Bronchial epithelial cell (primary cell): Measurements from ENCODE around the gene KRTAP16-1. TPM values are rescaled to one million over a fixed set of nuclear protein-coding genes. Genes with fewer than 3 reads are reported as not detected.
"Not testable (repeated sequence)": the region's sequence is repeated elsewhere in the genome, so short reads cannot be mapped to it uniquely, and the experiment has no call there.

Experiments
- DNase-seq: peaks from one replicate; pipeline ENCODE4 v3.0.0-alpha.2; 2010; ENCODE audit warnings: low read depth
- FAIRE-seq: peaks from 2 replicates; lab custom pipeline; 2011; peaks lifted over from hg19 to GRCh38; lab: Jason Lieb, UNC
- H3K27me3 ChIP-seq: 2 replicates; pipeline ENCODE4 v1.5.1; 2011; ENCODE audit warnings: low read length; ENCODE audit not compliant: control insufficient read depth, insufficient read depth
- H3K36me3 ChIP-seq: 2 replicates; pipeline ENCODE4 v1.5.1; 2011; ENCODE audit warnings: low read length; ENCODE audit not compliant: control insufficient read depth, insufficient read depth
- H3K4me3 ChIP-seq: 2 replicates; pipeline ENCODE4 v1.5.1; 2011; ENCODE audit warnings: mild to moderate bottlenecking, low read depth, low read length, control low read depth
- total RNA-seq: library from RNA; depleted of rRNA; stranded (reverse); fragments of >200 nt; gene quantifications from 2 replicates; pipeline ENCODE4 v1.2.1, GENCODE V29; 2014
- TF ChIP-seq, protein P1 (sequence below): IDR thresholded peaks from 2 replicates; pipeline ENCODE4 v1.5.1; 2011; ENCODE audit warnings: mild to moderate bottlenecking, moderate library complexity, low read length, control low read depth, inconsistent platforms; ENCODE audit not compliant: insufficient read depth, severe bottlenecking

The KRTAP16-1 gene, protein sequence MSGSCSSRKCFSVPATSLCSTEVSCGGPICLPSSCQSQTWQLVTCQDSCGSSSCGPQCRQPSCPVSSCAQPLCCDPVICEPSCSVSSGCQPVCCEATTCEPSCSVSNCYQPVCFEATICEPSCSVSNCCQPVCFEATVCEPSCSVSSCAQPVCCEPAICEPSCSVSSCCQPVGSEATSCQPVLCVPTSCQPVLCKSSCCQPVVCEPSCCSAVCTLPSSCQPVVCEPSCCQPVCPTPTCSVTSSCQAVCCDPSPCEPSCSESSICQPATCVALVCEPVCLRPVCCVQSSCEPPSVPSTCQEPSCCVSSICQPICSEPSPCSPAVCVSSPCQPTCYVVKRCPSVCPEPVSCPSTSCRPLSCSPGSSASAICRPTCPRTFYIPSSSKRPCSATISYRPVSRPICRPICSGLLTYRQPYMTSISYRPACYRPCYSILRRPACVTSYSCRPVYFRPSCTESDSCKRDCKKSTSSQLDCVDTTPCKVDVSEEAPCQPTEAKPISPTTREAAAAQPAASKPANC
- not detected in 2 replicates for total RNA-seq

- no peaks in the 10 kb centered on the region for H3K36me3 ChIP-seq
- no peak within 1 kb of the TSS for H3K4me3 ChIP-seq
- FAIRE-seq (no peak), DNase-seq (no peak)
- no peaks in the 10 kb centered on the region for H3K27me3 ChIP-seq
- TF ChIP-seq, protein P1, sequence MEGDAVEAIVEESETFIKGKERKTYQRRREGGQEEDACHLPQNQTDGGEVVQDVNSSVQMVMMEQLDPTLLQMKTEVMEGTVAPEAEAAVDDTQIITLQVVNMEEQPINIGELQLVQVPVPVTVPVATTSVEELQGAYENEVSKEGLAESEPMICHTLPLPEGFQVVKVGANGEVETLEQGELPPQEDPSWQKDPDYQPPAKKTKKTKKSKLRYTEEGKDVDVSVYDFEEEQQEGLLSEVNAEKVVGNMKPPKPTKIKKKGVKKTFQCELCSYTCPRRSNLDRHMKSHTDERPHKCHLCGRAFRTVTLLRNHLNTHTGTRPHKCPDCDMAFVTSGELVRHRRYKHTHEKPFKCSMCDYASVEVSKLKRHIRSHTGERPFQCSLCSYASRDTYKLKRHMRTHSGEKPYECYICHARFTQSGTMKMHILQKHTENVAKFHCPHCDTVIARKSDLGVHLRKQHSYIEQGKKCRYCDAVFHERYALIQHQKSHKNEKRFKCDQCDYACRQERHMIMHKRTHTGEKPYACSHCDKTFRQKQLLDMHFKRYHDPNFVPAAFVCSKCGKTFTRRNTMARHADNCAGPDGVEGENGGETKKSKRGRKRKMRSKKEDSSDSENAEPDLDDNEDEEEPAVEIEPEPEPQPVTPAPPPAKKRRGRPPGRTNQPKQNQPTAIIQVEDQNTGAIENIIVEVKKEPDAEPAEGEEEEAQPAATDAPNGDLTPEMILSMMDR = no peak
Measured at GRCh38 chr17:41308918-41309359, at the start of gene KRTAP16-1. KRTAP16-1 (minus strand) TSS chr17:41309309; CDS start chr17:41309253, 56 bp downstream.

DNA sequence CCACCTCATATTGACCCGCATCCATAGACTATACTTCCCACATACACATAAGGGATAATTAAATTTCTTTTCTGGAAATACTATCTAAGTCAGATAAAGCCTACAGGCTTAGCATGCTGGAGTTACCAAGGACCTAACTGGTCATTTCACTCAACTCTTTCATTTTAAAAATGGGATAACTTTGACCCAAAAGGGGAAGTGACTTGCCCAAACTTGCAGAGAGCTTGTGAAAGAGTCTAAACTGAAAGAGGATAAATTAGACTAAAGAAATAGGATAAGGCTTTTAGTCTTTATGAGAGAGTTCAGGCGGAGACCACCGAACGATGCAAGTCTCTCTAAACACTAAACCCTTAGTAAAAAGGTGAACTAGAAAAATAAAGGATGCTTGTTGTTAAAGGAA, 45.4 kb upstream of the KRTAP16-1 start:
- H3K27me3 ChIP-seq = no peaks in the 10 kb centered on the region
- DNase-seq (peak; percentile 42), FAIRE-seq (no peak)
- TF ChIP-seq, protein P1 = no peak
- H3K36me3 ChIP-seq = no peaks in the 10 kb centered on the region
- no peak overlapping the region for H3K4me3 ChIP-seq

- DNase-seq (peak; percentile 95), FAIRE-seq (peak; percentile 86)
- TF ChIP-seq, protein P1 = no peak
- H3K27me3 ChIP-seq = no peaks in the 10 kb centered on the region
- H3K36me3 ChIP-seq = no peaks in the 10 kb centered on the region
- H3K4me3 ChIP-seq = no peak overlapping the region
Measured at GRCh38 chr17:41352597-41353366, 43.7 kb upstream of the KRTAP16-1 start.

GRCh38 chr17:41351177-41351576, 42.1 kb upstream of the KRTAP16-1 start:
- Histone ChIP-seq H3K36me3 (no peaks in the 10 kb centered on the region), H3K27me3 (no peaks in the 10 kb centered on the region), H3K4me3 (no peak overlapping the region)
- FAIRE-seq = no peak
- no peak for DNase-seq
- TF ChIP-seq, protein P1 = no peak

DNA sequence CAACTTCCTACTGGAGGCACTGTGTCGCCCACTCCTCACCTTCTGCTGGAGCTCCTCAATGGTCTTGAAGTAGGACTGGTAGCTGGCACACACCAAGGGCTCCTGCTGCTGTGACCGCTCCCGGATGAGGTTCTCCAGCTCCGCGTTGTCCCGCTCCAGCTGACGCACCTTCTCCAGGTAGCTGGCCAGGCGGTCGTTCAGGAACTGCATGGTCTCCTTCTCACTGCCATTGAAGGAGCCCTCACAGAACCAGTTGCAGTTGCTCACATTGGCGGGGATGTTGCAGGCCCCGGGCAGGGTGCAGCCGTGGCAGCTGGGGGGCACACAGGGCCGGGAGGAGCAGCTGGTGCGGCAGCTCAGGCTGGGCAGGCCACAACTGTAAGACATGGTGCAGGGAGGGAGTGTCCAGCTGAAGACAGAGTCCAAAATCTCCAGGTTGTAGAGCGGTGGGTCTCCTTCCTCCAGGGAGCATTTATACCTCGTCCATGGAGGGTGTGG, 41.3 kb upstream of the KRTAP16-1 start, which contains the start of gene KRT33A:
TSS of gene KRT33A (minus strand) at position 448 of the 498 bp plus-strand sequence. CDS start at position 387, 61 bp downstream.
- not testable (repeated sequence) for FAIRE-seq

More for the DNA sequence above, 41.3 kb upstream of the KRTAP16-1 start, which contains the start of gene KRT33A:
- not testable (repeated sequence) for H3K36me3 ChIP-seq, DNase-seq, H3K27me3 ChIP-seq, H3K4me3 ChIP-seq
